Caco-2 (cell line): ENCODE results near the gene DHCR24. TPM values are rescaled to one million over a fixed set of nuclear protein-coding genes. Genes with fewer than 3 reads are reported as not detected.

Experiments
- BruUV-seq: library from RNA; stranded (reverse); fragments of 400-500 nt; replicated peaks from 2 replicates; lab custom pipeline; 2021; lab: Mats Ljungman, UMichigan
- CTCF ChIA-PET: fragments of 300-600 bp; sonication (Branson Sonifier 250); formaldehyde crosslinking; loops from one replicate; lab custom pipeline; 2022; ENCODE audit warnings: antibody characterized with exemption; lab: Charles Lee
- POLR2A ChIA-PET: fragments of 300-600 bp; sonication (Branson Sonifier 250); formaldehyde crosslinking; loops from one replicate; lab custom pipeline; 2022; ENCODE audit warnings: antibody characterized with exemption; lab: Charles Lee
- DNase-seq, 2 experiments: peaks; one replicate each; pipeline versions ENCODE4 v3.0.0 to v3.0.0-alpha.2; 2020 to 2022
- H3K27me3 ChIP-seq: replicated peaks from 2 replicates; pipeline ENCODE4 v1.6.0; 2011; ENCODE audit warnings: low read length; ENCODE audit not compliant: control insufficient read depth, insufficient read depth
- H3K36me3 ChIP-seq: 2 replicates; pipeline ENCODE4 v1.5.1; 2011; ENCODE audit warnings: low read length; ENCODE audit not compliant: control insufficient read depth, insufficient read depth
- H3K4me1 ChIP-seq: fragments of 250-450 bp; sonication (Bioruptor Pico); 2 replicates; pipeline ENCODE4 v1.5.1; 2020; ENCODE audit warnings: mild to moderate bottlenecking
- H3K4me3 ChIP-seq: 2 replicates; pipeline ENCODE4 v1.5.1; 2011; ENCODE audit warnings: low read depth, mild to moderate bottlenecking, control low read depth, low read length
- H3K9me3 ChIP-seq: fragments of 250-450 bp; sonication (Bioruptor Pico); 2 replicates; pipeline ENCODE4 v1.5.1; 2020; ENCODE audit warnings: mild to moderate bottlenecking, moderate library complexity
- H3K27ac Mint-ChIP-seq: one replicate; pipeline ENCODE4 v1.8.0; 2022; ENCODE audit warnings: mixed read lengths; ENCODE audit not compliant: unreplicated experiment
- H3K27me3 Mint-ChIP-seq: one replicate; pipeline ENCODE4 v1.8.0; 2022; ENCODE audit warnings: mixed read lengths; ENCODE audit not compliant: insufficient read depth, unreplicated experiment
- H3K36me3 Mint-ChIP-seq: one replicate; pipeline ENCODE4 v1.8.0; 2022; ENCODE audit warnings: mild to moderate bottlenecking, mixed read lengths; ENCODE audit not compliant: insufficient read depth, unreplicated experiment
- H3K4me1 Mint-ChIP-seq: one replicate; pipeline ENCODE4 v1.8.0; 2022; ENCODE audit warnings: low read depth, mixed read lengths; ENCODE audit not compliant: unreplicated experiment
- H3K4me3 Mint-ChIP-seq: one replicate; pipeline ENCODE4 v1.8.0; 2022; ENCODE audit warnings: mild to moderate bottlenecking, moderate library complexity, mixed read lengths; ENCODE audit not compliant: unreplicated experiment
- H3K9me3 Mint-ChIP-seq: one replicate; pipeline ENCODE4 v1.8.0; 2022; ENCODE audit warnings: mixed read lengths; ENCODE audit not compliant: unreplicated experiment
- intact Hi-C: fragments of 100-400 bp; cut with micrococcal nuclease; formaldehyde crosslinking; loops from one replicate; pipeline ENCODE4 v1.10.0; 2022; ENCODE audit not compliant: unreplicated experiment
- total RNA-seq: library from RNA; stranded (reverse); gene quantifications from 2 replicates; pipeline ENCODE4 v1.2.3, GENCODE V29; 2022
- TF ChIP-seq, protein P1 (sequence below), 2 experiments: fragments of 200-600 bp in 1 of 2; IDR thresholded peaks; 1 replicate in 1 of 2; 2 replicates in 1 of 2; pipeline versions ENCODE4 v1.5.1 to v1.8.0; 2011 to 2022; ENCODE audit warnings: antibody characterized with exemption in 1 of 2, control low read depth in 1 of 2, inconsistent platforms in 1 of 2, low read depth in 1 of 2, low read length in 1 of 2, mild to moderate bottlenecking in 1 of 2, moderate library complexity in 1 of 2; ENCODE audit not compliant: insufficient read depth in 1 of 2, severe bottlenecking in 1 of 2, unreplicated experiment in 1 of 2

DHCR24 gene
- total RNA-seq, 1 experiment from 2014 or later, result 522 TPM

DNA sequence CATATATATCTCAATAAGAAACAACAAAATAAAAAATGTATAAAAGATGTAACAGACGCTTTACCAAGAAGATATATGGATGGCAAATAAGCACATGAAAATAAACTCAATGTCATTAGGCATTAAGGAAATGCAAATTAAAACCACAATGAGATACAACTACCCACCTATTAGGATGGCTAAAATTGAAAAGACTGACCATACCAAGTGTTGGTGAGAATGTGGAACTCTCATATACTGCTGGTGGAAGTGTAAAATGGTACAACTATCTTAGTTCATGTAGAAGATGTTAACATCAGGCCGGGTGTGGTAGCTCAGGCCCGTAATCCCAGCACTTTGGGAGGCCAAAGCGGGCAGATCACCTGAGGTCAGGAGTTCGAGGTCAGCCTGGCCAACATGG, 43.5 kb downstream of the DHCR24 start:
- no peak overlapping the region for H3K27ac Mint-ChIP-seq
- Histone ChIP-seq H3K9me3 (no peaks in the 10 kb centered on the region), H3K4me3 (no peak overlapping the region), H3K4me1 (no peaks in the 10 kb centered on the region), H3K36me3 (no peaks in the 10 kb centered on the region), H3K27me3 (no peaks in the 10 kb centered on the region)
- ChIA-PET POLR2A (no interaction called here), CTCF (interaction anchor here (0.5 kb wide), 1 partner anchor 43 kb away, joined by 8 read pairs; the partner anchor contains the start of gene DHCR24)
- H3K4me1 Mint-ChIP-seq, result no peaks in the 10 kb centered on the region
- intact Hi-C loops, result no loop called here
- TF ChIP-seq, protein P1, sequence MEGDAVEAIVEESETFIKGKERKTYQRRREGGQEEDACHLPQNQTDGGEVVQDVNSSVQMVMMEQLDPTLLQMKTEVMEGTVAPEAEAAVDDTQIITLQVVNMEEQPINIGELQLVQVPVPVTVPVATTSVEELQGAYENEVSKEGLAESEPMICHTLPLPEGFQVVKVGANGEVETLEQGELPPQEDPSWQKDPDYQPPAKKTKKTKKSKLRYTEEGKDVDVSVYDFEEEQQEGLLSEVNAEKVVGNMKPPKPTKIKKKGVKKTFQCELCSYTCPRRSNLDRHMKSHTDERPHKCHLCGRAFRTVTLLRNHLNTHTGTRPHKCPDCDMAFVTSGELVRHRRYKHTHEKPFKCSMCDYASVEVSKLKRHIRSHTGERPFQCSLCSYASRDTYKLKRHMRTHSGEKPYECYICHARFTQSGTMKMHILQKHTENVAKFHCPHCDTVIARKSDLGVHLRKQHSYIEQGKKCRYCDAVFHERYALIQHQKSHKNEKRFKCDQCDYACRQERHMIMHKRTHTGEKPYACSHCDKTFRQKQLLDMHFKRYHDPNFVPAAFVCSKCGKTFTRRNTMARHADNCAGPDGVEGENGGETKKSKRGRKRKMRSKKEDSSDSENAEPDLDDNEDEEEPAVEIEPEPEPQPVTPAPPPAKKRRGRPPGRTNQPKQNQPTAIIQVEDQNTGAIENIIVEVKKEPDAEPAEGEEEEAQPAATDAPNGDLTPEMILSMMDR (IDR thresholded peaks at IDR 0.05; ENCODE audit: insufficient read depth in 1 of 2, low read depth in 1 of 2, low read length in 1 of 2, severe bottlenecking in 1 of 2, unreplicated experiment in 1 of 2), result no peak
- BruUV-seq, result no TSS peak
- H3K4me3 Mint-ChIP-seq, result no peak overlapping the region
- H3K9me3 Mint-ChIP-seq, result no peaks in the 10 kb centered on the region
- no peaks in the 10 kb centered on the region for H3K27me3 Mint-ChIP-seq
- no peak for DNase-seq
- H3K36me3 Mint-ChIP-seq, result peaks cover 31% of the 10 kb centered on the region

DNA sequence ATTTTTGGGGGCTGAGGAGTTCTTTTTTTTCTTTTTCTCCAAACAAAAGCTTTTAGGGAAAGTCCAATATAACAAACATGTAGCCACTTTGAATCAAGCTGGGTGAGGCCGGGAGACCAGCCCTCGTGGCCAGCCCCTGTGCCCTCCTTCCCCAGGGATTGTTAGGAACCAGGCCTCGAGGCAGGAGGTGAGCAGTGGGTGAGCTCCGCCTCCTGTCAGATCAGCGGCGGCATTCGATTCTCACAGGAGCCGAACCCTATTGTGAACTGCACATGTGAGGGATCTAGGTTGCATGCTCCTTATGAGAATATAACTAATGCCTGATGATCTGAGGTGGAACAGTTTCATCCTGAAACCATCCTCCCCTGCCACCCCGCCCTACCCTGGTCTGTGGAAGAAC, 44.0 kb downstream of the DHCR24 start:
- no peaks in the 10 kb centered on the region for H3K27me3 ChIP-seq
- H3K4me1 ChIP-seq, result no peaks in the 10 kb centered on the region
- Mint-ChIP-seq H3K27me3 (no peaks in the 10 kb centered on the region), H3K4me1 (no peaks in the 10 kb centered on the region), H3K9me3 (no peaks in the 10 kb centered on the region), H3K36me3 (peaks cover 26% of the 10 kb centered on the region), H3K27ac (no peak overlapping the region), H3K4me3 (no peak overlapping the region)
- BruUV-seq, result no TSS peak
- intact Hi-C loops, result no loop called here
- H3K4me3 ChIP-seq, result no peak overlapping the region
- H3K9me3 ChIP-seq, result no peaks in the 10 kb centered on the region
- CTCF ChIA-PET, result no interaction called here
- POLR2A ChIA-PET, result no interaction called here
- H3K36me3 ChIP-seq, result no peaks in the 10 kb centered on the region
- TF ChIP-seq, protein P1 (IDR thresholded peaks at IDR 0.05; ENCODE audit: insufficient read depth in 1 of 2, low read depth in 1 of 2, low read length in 1 of 2, severe bottlenecking in 1 of 2, unreplicated experiment in 1 of 2), result no peak
- no peak for DNase-seq

DNA sequence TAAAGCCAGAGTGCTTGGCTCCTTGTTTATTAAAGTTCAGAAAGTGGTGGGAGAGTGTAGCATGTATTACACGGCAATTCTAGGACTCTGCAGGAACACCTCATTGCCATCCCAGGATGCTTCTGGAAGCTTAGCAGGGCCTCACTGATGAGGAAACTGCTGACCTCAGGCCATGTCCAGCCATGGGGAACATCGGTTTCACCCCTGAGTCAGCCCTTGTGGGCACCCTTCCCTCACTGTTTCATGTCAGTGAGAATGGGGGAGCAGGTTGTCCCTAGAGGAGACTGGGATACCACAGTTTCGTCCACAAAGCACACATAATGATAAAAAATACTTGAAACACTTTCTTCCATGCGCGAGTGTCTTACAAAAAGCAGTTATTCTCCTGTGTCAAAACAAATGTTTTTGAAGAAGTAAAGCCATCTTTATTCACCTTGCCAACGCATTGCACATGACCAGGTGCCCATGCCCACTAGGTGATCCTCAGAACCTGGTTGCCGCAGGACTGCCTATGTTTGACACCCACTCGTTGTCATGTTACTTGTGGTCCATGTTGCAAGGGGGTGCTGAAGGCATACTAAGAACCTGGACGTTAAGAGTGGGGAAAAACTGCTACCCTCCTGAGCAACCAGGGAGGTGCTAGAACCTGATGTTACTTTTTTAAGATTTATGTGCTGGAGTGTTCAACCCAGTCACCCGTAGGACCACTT, 44.6 kb downstream of the DHCR24 start:
- CTCF ChIA-PET, result no interaction called here
- Histone ChIP-seq H3K4me3 (no peak overlapping the region), H3K36me3 (no peaks in the 10 kb centered on the region), H3K9me3 (no peaks in the 10 kb centered on the region), H3K27me3 (no peaks in the 10 kb centered on the region), H3K4me1 (no peaks in the 10 kb centered on the region)
- TF ChIP-seq, protein P1 (IDR thresholded peaks at IDR 0.05; ENCODE audit: insufficient read depth in 1 of 2, low read depth in 1 of 2, low read length in 1 of 2, severe bottlenecking in 1 of 2, unreplicated experiment in 1 of 2), result no peak
- Mint-ChIP-seq H3K27ac (no peak overlapping the region), H3K4me3 (no peak overlapping the region), H3K9me3 (no peaks in the 10 kb centered on the region), H3K36me3 (peaks cover 20% of the 10 kb centered on the region), H3K27me3 (no peaks in the 10 kb centered on the region), H3K4me1 (no peaks in the 10 kb centered on the region)
- POLR2A ChIA-PET, result no interaction called here
- BruUV-seq, result no TSS peak
- DNase-seq, result no peak
- intact Hi-C loops, result no loop called here
